ENCODE results near the gene COL6A5. TPM values are rescaled to one million over a fixed set of nuclear protein-coding genes. Genes with fewer than 3 reads are reported as not detected.
"Not testable (repeated sequence)": the region's sequence is repeated elsewhere in the genome, so short reads cannot be mapped to it uniquely, and the experiment has no call there.

COL6A5 gene
- total and polyA plus RNA-seq, 12 donors: not detected

- DNase-seq: no peak
- no peak overlapping the region for H3K27ac ChIP-seq
- no peaks in the 10 kb centered on the region for H3K36me3 ChIP-seq
- TF ChIP-seq CTCF (IDR thresholded peaks at IDR 0.05): no peak
- H3K4me1 ChIP-seq: no peaks in the 10 kb centered on the region
- H3K9me3 ChIP-seq: peaks cover 0 to 33% (median 16%) of the 10 kb centered on the region in 11 donors
- no peak overlapping the region for H3K4me3 ChIP-seq
- intact Hi-C loops (cut with DNase I): no loop called here
- peaks cover 0 to 37% (median 23%) of the 10 kb centered on the region in 7 donors for H3K27me3 ChIP-seq
- no peak for ATAC-seq
These were observed 4.1 kb upstream of the COL6A5 start for GRCh38 chr3:130341388-130341787.

DNA sequence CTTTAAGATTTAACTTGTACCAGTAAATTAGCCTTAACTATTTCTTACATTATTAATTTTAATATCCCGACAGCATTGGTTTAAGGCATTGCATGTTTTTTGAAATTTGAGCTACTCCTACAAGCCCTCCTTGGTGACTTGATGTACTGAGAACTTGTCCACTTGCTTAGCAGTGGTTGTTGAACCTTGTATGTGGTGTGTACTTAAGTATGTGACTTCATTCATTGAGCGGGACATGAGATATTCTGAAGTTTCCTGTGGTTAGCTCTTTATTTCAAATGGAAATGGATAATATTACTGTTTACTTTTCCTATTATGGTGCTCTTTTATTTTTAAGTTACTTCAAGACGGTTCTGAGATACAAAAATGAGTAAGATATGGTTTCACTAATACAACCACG is 3.6 kb upstream of the COL6A5 start:
- intact Hi-C loops (cut with DNase I): no loop called here
- Histone ChIP-seq H3K27me3 (peaks cover 0 to 42% (median 28%) of the 10 kb centered on the region in 7 donors), H3K27ac (no peak overlapping the region), H3K9me3 (peaks cover 0 to 28% (median 11%) of the 10 kb centered on the region in 11 donors), H3K4me3 (no peak overlapping the region), H3K4me1 (no peaks in the 10 kb centered on the region), H3K36me3 (no peaks in the 10 kb centered on the region)
- no peak for TF ChIP-seq CTCF (IDR thresholded peaks at IDR 0.05)
- 83 to 86% methylated on average over 4 of the region's 4 CpGs for WGBS, 2 donors
- no peak for DNase-seq
- ATAC-seq: no peak

- Histone ChIP-seq H3K4me1 (no peaks in the 10 kb centered on the region), H3K36me3 (no peaks in the 10 kb centered on the region), H3K27ac (no peak overlapping the region), H3K4me3 (no peak overlapping the region), H3K9me3 (peaks cover 0 to 17% (median 4%) of the 10 kb centered on the region in 11 donors), H3K27me3 (peaks cover 0 to 54% (median 38%) of the 10 kb centered on the region in 7 donors)
- DNase-seq (no peak), ATAC-seq (no peak)
- intact Hi-C loops (cut with DNase I): no loop called here
- TF ChIP-seq CTCF (IDR thresholded peaks at IDR 0.05): no peak
- 68% methylated on average over 7 of the region's 7 CpGs for WGBS, 2 donors
These were observed 2.4 kb upstream of the COL6A5 start for GRCh38 chr3:130342821-130343661.

- H3K27me3 ChIP-seq: peaks cover 0 to 50% (median 44%) of the 10 kb centered on the region in 7 donors
- ATAC-seq; H3K27ac ChIP-seq; DNase-seq; H3K4me1 ChIP-seq; H3K4me3 ChIP-seq; H3K36me3 ChIP-seq; intact Hi-C loops (cut with DNase I): not testable (repeated sequence)
- peaks cover 0 to 15% (median 0%) of the 10 kb centered on the region in 11 donors for H3K9me3 ChIP-seq
- 94 to 98% methylated on average over 2 of the region's 2 CpGs for WGBS, 2 donors
These were observed 2.8 kb downstream of the COL6A5 start for GRCh38 chr3:130348258-130348657.

DNA sequence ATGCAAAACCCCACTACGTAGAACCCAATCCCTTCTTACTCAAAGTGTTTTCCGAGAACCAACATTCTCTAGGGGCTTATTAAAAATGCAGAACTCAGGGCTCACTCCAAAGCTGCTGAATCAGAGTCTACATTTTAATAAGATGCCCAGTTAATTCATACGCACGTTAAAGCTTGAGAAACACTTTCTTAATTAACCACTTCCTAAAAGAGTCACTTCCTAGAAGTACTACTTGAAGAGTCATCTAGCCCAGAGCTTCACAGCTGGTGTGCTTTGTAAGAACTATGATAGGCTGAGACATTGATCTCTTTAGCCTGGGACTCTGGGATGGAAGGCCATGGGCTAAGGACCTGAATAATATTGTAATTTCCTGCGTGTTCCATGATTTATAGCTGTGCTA is 9.0 kb downstream of the COL6A5 start:
- no peak overlapping the region for H3K27ac ChIP-seq
- no peak for TF ChIP-seq CTCF (IDR thresholded peaks at IDR 0.05)
- ATAC-seq (no peak), DNase-seq (no peak)
- intact Hi-C loops (cut with DNase I): no loop called here
- no peaks in the 10 kb centered on the region for H3K27me3 ChIP-seq
- no peaks in the 10 kb centered on the region for H3K36me3 ChIP-seq
- H3K4me1 ChIP-seq: peaks cover 0 to 3% (median 0%) of the 10 kb centered on the region in 9 donors
- H3K4me3 ChIP-seq: no peak overlapping the region
- H3K9me3 ChIP-seq: peaks cover 0 to 15% (median 0%) of the 10 kb centered on the region in 11 donors
- WGBS, 2 donors: 69 to 74% methylated on average over 5 of the region's 5 CpGs
